ENCODE measurements around the gene DPPA5.
A peak's percentile ranks its signal among the peaks of the same experiment; 100 is the strongest.
"Not testable (repeated sequence)": the region's sequence is repeated elsewhere in the genome, so short reads cannot be mapped to it uniquely, and the experiment has no call there.

The DPPA5 gene

GRCh38 chr6:73364121-73364520 is 10.0 kb upstream of the DPPA5 start:
- no peak for DNase-seq

DNA sequence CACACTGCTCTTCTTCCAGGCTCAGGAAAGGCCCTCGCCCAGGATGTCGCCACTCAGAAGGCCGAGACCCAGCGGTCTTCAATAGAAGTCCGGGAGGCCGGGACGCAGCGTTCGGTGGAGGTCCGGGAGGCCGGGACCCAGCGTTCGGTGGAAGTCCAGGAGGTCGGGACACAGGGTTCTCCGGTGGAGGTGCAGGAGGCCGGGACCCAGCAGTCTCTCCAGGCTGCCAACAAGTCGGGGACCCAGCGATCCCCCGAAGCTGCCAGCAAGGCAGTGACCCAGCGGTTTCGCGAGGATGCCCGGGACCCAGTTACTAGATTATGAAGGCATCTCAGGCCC is 9.4 kb upstream of the DPPA5 start:
- no peak for DNase-seq
- ATAC-seq, result no peak

More at GRCh38 chr6:73364121-73364520, 10.0 kb upstream of the DPPA5 start:
- no peak for ATAC-seq

DNA sequence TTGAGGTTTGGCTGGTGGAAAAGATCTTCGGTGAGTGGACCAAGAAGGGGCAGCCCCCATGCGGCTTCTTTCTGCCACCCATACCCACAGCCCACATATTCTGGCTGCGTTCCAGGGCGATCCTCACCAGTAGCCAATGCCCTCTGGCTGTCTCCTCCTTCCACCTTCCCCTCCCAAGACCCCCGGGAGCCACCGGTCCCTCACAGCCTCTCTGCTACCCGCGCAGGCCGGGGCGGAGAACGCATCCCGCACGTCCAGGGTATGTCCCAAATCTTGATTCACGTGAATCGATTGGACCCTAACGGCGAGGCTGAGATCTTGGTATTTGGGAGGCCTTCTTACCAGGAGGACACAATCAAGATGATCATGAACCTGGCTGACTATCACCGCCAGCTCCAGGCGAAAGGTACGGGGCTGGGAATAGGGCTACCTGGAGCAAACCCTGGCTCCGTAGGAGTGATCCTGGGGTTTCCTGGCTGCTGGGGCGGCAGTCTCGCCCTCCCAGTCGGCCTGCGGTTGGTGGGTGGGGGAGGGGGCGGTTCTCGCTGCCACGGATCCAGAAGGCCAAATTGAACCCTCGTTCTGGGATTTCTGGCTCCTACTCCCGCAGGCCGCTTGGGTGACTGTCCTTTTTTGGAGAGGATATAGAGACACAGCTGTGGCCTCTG is 8.9 kb upstream of the DPPA5 start:
- DNase-seq, result no peak
- no peak for ATAC-seq

DNA sequence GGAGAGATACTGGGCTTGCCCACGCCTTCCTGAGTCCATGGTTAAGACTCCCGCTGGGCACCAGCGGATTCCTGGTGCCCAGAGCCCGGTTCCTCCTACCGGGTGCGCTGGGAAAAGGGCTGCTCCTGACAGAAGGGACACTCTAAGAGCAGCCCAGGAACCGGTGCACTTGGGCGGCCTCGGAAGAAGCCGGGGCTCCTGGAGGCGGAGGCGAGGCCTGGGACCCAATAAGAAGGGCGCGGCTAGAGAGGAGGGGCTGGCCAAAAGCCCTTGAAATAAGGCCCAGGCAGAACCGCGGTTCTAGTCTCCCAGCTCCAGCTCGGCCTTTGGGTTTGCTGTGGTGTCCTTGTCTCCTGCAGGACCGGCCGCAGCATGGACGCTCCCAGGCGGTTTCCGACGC is 8.3 kb upstream of the DPPA5 start, which contains the start of gene KHDC3L:
TSS of gene KHDC3L (plus strand) at position 301 of the 400 bp plus-strand sequence. CDS start at position 373, 72 bp downstream.
- ATAC-seq (no peak), DNase-seq (no peak)

GRCh38 chr6:73349311-73349710 is 4.8 kb downstream of the DPPA5 start:
- ATAC-seq, result no peak
- DNase-seq, result no peak

DNA sequence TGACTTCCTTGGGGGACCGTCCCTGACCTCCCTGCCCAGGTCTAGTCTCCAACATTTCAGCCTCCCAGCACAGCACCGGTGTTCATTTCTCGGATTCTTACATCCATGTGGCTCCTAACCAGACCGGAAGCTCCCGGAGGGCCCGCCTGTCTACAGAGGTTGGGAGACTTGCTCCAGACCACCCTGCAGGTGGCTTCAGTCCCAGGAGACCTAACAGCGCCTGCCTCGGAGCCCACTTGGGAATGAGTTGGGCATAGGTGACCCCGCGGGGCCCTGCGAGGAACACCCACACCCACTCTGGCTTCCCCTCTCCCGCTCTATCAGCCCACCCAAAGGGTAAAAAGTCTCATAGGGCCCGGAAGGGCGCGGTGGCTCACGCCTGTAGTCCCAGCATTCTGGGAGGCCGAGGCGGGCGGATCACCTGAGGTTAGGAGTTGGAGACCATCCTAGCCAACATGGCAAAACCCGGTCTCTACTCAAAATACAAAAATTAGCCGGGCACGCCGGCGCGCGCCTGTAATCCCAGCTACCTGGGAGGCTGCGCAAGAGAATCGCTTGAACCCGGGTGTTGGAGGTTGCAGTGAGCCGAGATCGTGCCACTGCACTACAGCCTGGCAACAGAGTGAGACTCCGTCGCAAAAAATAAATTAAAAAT is 5.4 kb downstream of the DPPA5 start:
- ATAC-seq (no peak), DNase-seq (no peak)

DNA sequence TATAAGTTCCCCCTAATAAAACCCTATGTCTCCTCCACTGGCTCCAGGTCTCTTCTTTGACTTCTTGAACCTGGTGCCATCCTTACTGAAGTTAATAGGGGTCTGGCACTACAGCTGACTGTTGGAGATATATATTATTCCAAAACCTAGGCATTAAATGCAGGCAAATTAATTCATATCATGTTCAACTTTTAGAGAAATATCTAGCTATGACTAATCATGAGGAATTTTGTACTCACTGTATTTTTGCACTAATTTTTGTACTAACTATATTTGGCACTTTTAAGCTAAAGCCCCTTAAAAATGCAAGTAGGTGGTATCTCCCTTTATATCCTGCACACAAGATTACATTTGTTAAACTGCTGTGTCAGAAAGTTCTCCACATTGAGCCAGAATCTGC is 10.9 kb downstream of the DPPA5 start:
- no peak for ATAC-seq
- no peak for DNase-seq

DNA sequence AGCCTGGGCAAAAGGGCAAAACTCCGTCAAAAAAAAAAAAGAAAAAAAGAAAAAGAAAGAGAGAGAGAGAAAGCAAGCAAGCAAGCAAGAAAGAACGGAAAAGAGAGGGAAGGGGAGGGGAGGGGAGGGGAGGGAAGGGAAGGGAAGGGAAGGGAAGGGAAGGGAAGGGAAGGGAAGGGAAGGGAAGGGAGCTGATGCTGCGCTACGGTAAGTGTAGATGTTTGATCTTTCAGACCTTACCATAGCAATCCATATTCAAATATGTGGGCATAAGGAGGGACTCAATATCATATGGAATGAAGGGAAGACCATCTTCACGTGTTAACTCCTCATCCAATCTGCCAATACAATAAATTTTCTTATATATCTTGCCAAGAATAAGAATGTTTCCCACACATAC is 11.9 kb downstream of the DPPA5 start:
- no peak for ATAC-seq
- DNase-seq, result no peak

DNA sequence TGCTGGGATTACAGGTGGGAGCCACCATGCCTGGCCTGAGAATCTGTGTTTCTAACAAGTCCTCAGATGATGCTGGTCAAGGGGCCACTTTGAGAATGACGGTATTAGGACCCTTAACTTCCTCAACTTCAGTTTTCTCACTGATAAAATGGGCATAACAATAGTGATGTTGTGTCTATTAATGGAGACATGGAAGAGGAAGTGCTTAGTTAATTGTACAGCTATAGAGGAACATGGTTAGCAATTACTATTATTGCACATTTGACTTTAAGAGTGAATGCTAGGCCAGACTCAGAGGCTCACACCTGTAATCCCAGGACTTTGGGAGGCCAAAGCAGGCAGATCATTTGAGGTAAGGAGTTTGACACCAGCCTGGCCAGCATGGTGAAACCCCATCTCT is 12.7 kb downstream of the DPPA5 start:
- DNase-seq, result no peak
- ATAC-seq, result no peak

DNA sequence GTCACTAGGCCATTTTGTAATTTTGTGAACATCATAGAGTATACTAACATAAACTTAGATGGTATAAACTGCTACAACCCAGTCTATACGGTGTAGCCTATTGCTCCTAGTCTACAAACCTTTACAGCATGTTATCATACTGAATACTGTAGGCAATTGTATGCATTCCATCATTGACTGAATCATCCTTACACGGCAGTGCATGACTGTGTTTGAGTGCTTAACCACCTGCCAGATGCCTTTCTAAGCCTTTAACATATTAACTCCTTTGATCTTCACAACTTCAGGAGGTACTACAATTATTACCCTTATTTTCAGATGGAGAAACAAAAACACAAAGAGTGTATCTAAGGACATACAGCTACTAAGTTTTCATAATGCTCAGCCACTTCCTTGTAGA is 14.0 kb downstream of the DPPA5 start:
- ATAC-seq (no peak), DNase-seq (no peak)

- DNase-seq, result no peak
- ATAC-seq, result no peak
These were observed 14.7 kb downstream of the DPPA5 start for GRCh38 chr6:73339340-73339739.

DNA sequence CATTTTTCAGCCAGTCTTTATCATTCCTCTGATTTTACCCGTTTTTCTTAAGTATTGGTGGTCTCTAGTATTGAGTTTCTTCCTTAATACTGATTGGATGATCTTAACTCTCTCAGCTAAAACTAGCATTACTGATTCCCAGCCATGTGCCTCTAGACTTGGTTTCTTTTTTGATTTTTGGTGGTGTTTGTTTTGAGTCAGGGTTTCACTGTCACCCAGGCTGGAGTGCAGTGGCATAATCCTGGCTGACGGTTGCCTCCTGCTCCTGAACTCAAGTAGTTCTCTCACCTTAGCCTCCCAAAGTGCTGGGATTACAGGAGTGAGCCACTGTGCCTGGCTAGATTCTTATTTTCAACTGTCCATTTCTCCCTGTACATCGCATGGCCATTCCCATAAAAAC is 24.9 kb downstream of the DPPA5 start:
- ATAC-seq (no peak), DNase-seq (no peak)

- DNase-seq (no peak), ATAC-seq (no peak)
These were observed 25.3 kb downstream of the DPPA5 start for GRCh38 chr6:73328790-73329189.

- no peak for ATAC-seq
These were observed 28.4 kb downstream of the DPPA5 start for GRCh38 chr6:73325656-73326055.

DNA sequence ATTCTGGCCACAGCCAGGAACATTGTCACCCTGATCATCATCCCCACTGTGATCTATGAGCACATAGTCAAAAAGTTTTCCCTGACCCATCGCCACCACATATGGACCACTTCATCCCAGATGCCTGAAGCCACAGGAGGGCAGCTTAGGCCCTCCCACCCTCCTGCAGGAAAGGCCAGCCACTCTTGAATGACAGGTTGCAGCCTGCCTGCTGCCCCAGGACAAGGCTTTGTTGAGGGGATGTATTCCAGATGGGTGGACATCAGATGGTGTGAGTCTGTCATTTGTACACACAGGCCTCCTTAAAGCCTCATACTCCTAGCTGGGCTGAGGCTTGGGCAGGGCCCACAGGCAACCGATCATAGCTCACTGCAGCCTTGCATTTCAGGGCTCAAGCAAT is 30.8 kb downstream of the DPPA5 start:
- ATAC-seq (no peak), DNase-seq (no peak)

More at GRCh38 chr6:73325656-73326055, 28.4 kb downstream of the DPPA5 start:
- DNase-seq, result no peak

GRCh38 chr6:73314577-73315492 is 39.2 kb downstream of the DPPA5 start:
- no peak for ATAC-seq
- peak; percentile 8 for DNase-seq

DNA sequence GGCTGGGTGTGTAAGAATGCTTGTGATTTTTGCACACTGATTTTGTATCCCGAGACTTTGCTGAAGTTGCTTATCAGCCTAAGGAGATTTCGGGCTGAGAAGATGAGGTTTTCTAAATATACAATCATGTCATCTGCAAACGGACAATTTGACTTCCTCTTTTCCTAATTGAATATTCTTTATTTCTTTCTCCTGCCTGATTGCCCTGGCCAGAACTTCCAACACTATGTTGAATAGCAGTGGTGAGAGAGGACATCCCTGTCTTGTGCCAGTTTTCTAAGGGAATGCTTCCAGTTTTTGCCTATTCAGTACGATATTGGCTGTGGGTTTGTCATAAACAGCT is 43.6 kb downstream of the DPPA5 start:
- not testable (repeated sequence) for ATAC-seq, DNase-seq

GRCh38 chr6:73309785-73310502 is 44.1 kb downstream of the DPPA5 start:
- ATAC-seq (peak; percentile 95), DNase-seq (peak; percentile 76)

- ATAC-seq, result peak; percentile 53
These were observed 44.6 kb downstream of the DPPA5 start for GRCh38 chr6:73309535-73309784.

GRCh38 chr6:73308712-73309534 is 45.2 kb downstream of the DPPA5 start:
- no peak for ATAC-seq
- DNase-seq, result no peak

More at GRCh38 chr6:73309535-73309784, 44.6 kb downstream of the DPPA5 start:
- DNase-seq, result no peak

DNA sequence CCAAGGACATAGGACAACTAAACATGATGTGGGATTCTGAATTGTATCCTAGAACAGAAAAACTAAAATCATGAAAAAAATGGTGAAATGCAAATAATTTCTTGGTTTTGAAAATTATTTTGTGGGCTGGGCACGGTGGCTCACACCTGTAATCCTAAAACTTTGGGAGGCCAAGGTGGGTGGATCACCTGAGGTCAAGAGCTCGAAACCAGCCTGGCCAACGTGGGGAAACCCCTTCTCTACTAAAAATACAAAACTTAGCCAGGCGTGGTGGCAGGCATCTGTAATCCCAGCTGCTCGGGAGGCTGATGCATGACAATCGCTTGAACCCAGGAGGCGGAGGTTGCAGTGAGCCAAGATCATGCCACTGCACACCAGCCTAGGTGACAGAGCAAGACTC is 50.3 kb downstream of the DPPA5 start:
- DNase-seq, ATAC-seq: not testable (repeated sequence)

Measured in stimulated activated naive CD8-positive, alpha-beta T cell treated with anti-CD3 and anti-CD28 coated beads, Interleukin-15, Interleukin-2, amounts not matched to agents 100 U/mL and 50 U/mL, for 24 hours (primary cell).